Cardiac muscle cell (in vitro differentiated cells and primary cell): Measurements from ENCODE around the gene DONSON. TPM values are rescaled to one million over a fixed set of nuclear protein-coding genes. Genes with fewer than 3 reads are reported as not detected.
A peak's percentile ranks its signal among the peaks of the same experiment; 100 is the strongest.
"Not testable (repeated sequence)": the region's sequence is repeated elsewhere in the genome, so short reads cannot be mapped to it uniquely, and the experiment has no call there.

Source experiments
- DNase-seq, 2 donors: peaks; one replicate each; pipeline versions ENCODE4 v3.0.0 to v3.0.0-alpha.2; 2010 to 2017; ENCODE audit warnings: low read depth in 1 of 2, low spot score in 1 of 2
- H3K27ac ChIP-seq: fragments of 200-600 bp; sonication (generic); 2 replicates; pipeline ENCODE4 v1.5.1; 2016
- H3K27me3 ChIP-seq: fragments of 200-600 bp; sonication (generic); 2 replicates; pipeline ENCODE4 v1.6.0; 2016; ENCODE audit warnings: control low read depth
- H3K36me3 ChIP-seq: fragments of 200-600 bp; sonication (generic); 2 replicates; pipeline ENCODE4 v1.5.1; 2016; ENCODE audit warnings: control low read depth
- H3K4me1 ChIP-seq: fragments of 200-600 bp; sonication (generic); 2 replicates; pipeline ENCODE4 v1.8.1; 2017; ENCODE audit warnings: low read depth, mild to moderate bottlenecking, mixed run types
- H3K4me3 ChIP-seq: fragments of 200-600 bp; sonication (generic); 2 replicates; pipeline ENCODE4 v1.5.1; 2016; ENCODE audit warnings: mild to moderate bottlenecking
- H3K9me3 ChIP-seq: fragments of 200-600 bp; sonication (generic); 2 replicates; pipeline ENCODE4 v1.5.1; 2017; ENCODE audit warnings: low read depth, mild to moderate bottlenecking, control low read depth
- polyA plus RNA-seq: library from polyadenylated mRNA; unstranded; fragments of >200 nt; fragmentation: Nextera tagmentation; extraction: Ambion mirVana; gene quantifications from 2 replicates; pipeline ENCODE4 v1.2.1, GENCODE V29; 2016
- total RNA-seq: library from RNA; depleted of rRNA; stranded (reverse); fragments of >200 nt; gene quantifications from 2 replicates; pipeline ENCODE4 v1.2.3, GENCODE V29; 2016
- TF ChIP-seq, protein P1 (sequence below): IDR thresholded peaks from 2 replicates; pipeline ENCODE4 v1.5.1; 2012; ENCODE audit warnings: low read depth, mild to moderate bottlenecking, low read length

The DONSON gene
- 25.2 TPM in 2 replicates for total RNA-seq
- polyA plus RNA-seq = 34.9 and 38.5 TPM in 2 replicates

DNA sequence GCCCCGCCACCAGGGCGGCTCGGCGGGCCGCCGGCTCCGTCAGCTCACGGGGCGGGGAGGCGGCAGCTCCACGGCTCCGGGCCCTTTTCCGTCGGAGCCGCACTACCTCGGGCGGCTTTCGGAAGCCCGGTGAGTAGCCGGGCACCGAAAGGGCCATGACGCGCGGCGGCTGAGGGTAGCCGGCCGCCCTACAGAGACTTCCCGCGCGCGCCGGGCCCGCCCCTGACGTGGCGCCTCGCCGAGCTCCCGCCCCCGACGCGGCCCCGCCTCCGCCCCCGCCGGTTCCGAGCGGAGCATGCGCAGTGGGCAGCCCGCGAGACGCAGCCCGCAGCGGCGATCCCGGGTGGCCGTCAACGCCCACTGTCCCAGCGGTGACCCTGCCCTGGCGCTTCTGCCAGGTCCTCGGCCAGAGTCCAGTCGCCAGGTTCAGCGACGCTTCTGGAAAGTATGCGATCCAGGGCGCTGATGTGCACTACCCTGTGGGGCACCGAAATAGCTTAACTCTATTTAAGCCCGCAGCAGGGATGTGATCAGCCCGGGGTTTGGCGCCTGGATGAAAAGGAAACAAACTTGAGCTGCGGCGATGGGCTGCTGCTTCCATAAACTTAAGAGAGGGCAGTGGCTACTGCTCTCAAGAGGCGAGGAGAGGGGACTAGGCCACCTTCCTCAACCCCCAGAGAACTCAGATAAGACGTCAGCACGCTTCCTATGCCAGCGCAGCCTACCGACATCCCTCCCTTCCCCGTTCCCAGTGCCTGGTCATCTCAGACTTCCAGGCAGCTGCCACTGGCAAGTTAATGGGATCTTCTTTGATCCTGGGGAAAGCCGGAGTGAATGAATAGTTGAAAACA lies at the start of gene DONSON:
Gene DONSON (minus strand): TSS at position 200 of the 851 bp plus-strand sequence. CDS start 43 bp downstream, at position 157.
- peak; percentile 86 to 94 for DNase-seq
- Histone ChIP-seq H3K4me1 (peaks cover 8% of the 10 kb centered on the region), H3K27ac (peak within 1 kb of the TSS; percentile 89), H3K4me3 (peak within 1 kb of the TSS; percentile 84), H3K36me3 (peaks cover 7% of the 10 kb centered on the region), H3K27me3 (no peaks in the 10 kb centered on the region), H3K9me3 (no peaks in the 10 kb centered on the region)
- TF ChIP-seq, protein P1, sequence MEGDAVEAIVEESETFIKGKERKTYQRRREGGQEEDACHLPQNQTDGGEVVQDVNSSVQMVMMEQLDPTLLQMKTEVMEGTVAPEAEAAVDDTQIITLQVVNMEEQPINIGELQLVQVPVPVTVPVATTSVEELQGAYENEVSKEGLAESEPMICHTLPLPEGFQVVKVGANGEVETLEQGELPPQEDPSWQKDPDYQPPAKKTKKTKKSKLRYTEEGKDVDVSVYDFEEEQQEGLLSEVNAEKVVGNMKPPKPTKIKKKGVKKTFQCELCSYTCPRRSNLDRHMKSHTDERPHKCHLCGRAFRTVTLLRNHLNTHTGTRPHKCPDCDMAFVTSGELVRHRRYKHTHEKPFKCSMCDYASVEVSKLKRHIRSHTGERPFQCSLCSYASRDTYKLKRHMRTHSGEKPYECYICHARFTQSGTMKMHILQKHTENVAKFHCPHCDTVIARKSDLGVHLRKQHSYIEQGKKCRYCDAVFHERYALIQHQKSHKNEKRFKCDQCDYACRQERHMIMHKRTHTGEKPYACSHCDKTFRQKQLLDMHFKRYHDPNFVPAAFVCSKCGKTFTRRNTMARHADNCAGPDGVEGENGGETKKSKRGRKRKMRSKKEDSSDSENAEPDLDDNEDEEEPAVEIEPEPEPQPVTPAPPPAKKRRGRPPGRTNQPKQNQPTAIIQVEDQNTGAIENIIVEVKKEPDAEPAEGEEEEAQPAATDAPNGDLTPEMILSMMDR = no peak

- no peaks in the 10 kb centered on the region for H3K9me3 ChIP-seq
- H3K36me3 ChIP-seq = peaks cover 7% of the 10 kb centered on the region
- H3K4me3 ChIP-seq = no peak overlapping the region
- no peaks in the 10 kb centered on the region for H3K4me1 ChIP-seq
- no peak overlapping the region for H3K27ac ChIP-seq
- no peaks in the 10 kb centered on the region for H3K27me3 ChIP-seq
- TF ChIP-seq, protein P1 = no peak
- DNase-seq = no peak
Measured at GRCh38 chr21:33634254-33634653, 45.8 kb upstream of the DONSON start.

- peaks cover 33% of the 10 kb centered on the region for H3K36me3 ChIP-seq
- H3K27ac ChIP-seq, H3K4me3 ChIP-seq, H3K9me3 ChIP-seq, H3K27me3 ChIP-seq, H3K4me1 ChIP-seq, DNase-seq: not testable (repeated sequence)
Measured at GRCh38 chr21:33626151-33626550, 37.7 kb upstream of the DONSON start.

DNA sequence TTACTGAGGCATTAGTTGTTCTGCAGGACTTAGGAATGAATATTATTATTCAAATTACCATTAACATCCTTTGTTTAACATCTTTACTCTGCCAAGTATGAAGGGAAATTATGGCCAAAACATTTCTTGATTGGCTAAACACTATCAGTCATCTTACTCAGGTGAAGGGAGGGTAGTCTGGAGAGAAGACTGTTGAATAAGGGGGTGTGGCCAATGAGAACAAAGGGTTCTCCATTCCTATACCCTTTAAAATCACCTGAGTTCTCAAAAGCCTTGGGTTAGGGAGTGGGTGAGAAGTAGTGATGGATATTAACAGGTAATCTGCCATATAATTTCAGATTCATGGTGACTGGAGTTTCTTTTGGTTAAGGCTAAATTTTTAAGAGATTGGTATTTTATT lies 33.8 kb upstream of the DONSON start:
- H3K4me1 ChIP-seq = no peaks in the 10 kb centered on the region
- no peak overlapping the region for H3K4me3 ChIP-seq
- H3K27ac ChIP-seq = no peak overlapping the region
- no peaks in the 10 kb centered on the region for H3K9me3 ChIP-seq
- no peak for DNase-seq
- H3K36me3 ChIP-seq = peaks cover 31% of the 10 kb centered on the region
- no peaks in the 10 kb centered on the region for H3K27me3 ChIP-seq
- TF ChIP-seq, protein P1 = no peak

GRCh38 chr21:33619726-33620125 lies 31.2 kb upstream of the DONSON start:
- no peak overlapping the region for H3K27ac ChIP-seq
- no peaks in the 10 kb centered on the region for H3K9me3 ChIP-seq
- no peak overlapping the region for H3K4me3 ChIP-seq
- no peaks in the 10 kb centered on the region for H3K4me1 ChIP-seq
- DNase-seq = no peak
- no peaks in the 10 kb centered on the region for H3K27me3 ChIP-seq
- peaks cover 36% of the 10 kb centered on the region for H3K36me3 ChIP-seq
- TF ChIP-seq, protein P1 = no peak

GRCh38 chr21:33618407-33618806 lies 29.9 kb upstream of the DONSON start:
- DNase-seq = no peak
- Histone ChIP-seq H3K27ac (no peak overlapping the region), H3K4me1 (no peaks in the 10 kb centered on the region), H3K27me3 (no peaks in the 10 kb centered on the region), H3K4me3 (no peak overlapping the region), H3K9me3 (no peaks in the 10 kb centered on the region), H3K36me3 (peaks cover 29% of the 10 kb centered on the region)
- TF ChIP-seq, protein P1 = no peak

- not testable (repeated sequence) for H3K27ac ChIP-seq, H3K9me3 ChIP-seq, H3K27me3 ChIP-seq
Measured at GRCh38 chr21:33617565-33617964, 29.1 kb upstream of the DONSON start.

More at GRCh38 chr21:33617565-33617964, 29.1 kb upstream of the DONSON start:
- H3K36me3 ChIP-seq = peaks cover 33% of the 10 kb centered on the region
- not testable (repeated sequence) for H3K4me3 ChIP-seq, DNase-seq, H3K4me1 ChIP-seq
